HG03108 (cell line): ENCODE measurements around the gene ERG28.
A peak's percentile ranks its signal among the peaks of the same experiment; 100 is the strongest.

ENCODE experiments used
- ATAC-seq: cut with Tn5 transposase; IDR thresholded peaks from one replicate; pipeline ENCODE4 v1.9.1; 2021; ENCODE audit warnings: moderate library complexity; ENCODE audit not compliant: unreplicated experiment

ERG28 gene

DNA sequence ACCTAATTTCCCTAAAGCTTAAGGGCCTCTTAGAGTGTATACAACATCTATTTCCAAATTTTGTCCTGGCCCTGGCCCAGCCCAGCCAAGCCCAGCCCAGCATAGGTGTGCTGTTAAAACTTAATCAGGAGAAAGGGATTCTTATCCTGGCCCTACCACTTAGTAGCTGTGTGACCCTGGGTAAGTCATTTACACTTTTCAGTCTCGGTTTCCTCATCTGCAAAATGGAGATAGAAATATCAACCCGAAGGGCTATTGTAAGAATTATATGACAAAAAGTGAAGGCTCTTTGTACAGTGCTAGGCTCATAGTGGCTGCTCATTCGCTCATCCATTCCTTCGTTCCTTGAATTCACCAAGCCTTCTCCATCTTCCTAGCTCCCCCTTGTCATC, 442 bp downstream of the ERG28 start:
- no peak for ATAC-seq

DNA sequence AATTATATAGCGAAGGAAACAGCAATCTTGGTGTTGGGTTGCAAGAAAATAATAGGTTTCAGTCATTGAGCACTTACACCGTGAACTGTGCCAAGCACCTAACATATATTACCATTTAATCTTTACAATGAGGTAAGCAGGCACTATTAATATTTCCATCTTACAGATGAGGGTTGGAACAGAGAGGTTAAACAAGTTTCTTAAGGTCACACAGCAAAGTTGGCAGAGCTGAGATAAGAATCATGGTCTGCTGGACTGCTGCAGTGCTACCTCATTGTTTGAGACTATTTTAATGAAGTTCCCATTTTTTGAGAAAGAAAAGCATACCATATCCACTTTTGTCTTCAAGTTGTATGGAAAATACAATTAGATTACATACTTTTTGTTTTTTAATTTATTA, 1.7 kb downstream of the ERG28 start:
- no peak for ATAC-seq

DNA sequence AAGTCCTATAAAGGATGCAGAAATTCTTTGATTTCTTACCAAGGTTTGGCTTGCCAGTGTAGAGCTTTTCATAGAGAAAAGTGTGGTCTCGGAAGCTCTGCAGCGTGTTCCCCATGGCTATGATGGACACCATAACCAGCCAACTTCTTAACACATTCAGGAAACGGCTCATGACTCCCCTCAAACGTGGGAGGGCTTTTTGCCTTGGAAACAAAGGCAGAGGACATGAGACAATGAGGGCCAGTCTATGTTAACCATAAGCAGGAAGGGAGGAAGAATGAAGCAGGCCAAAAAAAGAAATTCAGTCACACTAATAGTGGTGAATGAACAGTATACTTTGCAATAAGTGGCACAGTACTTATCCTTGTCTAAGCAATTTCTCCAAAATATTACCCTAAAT, 3.3 kb downstream of the ERG28 start:
- ATAC-seq, result no peak

DNA sequence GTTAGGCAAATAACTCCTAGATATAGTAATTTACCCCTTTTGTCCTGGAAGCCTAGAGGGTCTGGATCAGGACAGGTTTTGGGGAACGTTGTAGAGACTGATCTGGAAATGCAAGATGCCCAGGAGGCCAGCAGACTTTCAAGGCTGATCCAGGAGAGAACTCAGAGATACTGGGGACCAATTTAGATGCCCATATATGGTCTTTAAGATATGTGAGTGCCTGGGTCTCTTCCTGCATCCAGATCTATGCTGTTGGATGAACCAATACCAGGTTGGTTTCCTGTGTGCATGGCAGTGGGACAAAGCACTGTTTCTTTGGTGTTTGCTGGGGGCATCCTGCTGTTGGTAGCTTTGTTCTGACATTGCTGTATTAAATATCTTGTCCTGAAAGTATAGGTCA, 5.4 kb downstream of the ERG28 start:
- no peak for ATAC-seq

DNA sequence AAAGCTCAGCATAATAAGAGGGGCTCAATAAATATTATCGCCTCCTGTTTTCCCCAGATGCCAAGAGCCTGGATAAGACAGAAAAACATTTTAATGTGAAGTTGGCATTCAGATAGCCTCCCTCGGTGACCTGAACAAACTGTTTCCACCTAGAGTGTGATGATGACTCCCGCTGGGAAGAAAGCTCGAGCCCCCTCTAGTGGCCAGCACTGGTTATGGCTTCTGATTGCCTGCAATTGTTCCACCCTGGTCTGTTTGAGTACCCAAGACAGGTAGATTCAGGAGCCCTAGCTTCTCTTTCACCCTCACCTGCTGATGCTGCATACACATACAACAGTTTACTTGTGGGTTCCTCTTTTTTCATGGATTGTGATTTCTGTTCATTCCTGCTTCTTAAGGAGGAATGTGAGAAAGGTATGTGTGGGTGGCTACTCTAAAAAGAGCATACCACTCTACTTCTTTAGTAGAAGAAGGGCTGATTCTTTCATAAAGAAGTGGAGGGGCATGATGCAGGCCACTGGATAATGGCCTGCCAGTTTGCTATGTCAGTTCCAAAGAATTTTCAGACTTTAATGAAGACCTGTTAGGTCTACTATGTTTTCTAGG, 6.4 kb downstream of the ERG28 start:
- peak; percentile 56 for ATAC-seq

DNA sequence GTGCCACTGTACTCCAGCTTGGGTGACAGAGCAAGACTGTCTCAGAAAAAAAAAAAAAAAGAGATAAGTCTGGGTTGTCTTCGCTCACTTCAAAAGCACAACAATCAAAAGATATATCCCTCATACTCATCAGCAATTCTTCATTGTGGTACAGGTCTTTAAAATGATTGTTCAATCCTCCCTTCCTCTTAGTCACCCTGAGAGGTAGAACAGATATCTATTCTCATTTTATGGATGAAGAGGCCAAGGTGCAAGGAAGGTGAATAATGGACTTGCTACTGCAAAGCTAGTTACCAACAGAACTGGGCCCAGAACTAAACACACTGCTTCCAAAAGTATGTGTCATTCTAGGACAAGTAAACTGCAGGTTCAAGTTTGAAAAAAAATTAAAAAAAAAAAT, 7.1 kb downstream of the ERG28 start:
- no peak for ATAC-seq

DNA sequence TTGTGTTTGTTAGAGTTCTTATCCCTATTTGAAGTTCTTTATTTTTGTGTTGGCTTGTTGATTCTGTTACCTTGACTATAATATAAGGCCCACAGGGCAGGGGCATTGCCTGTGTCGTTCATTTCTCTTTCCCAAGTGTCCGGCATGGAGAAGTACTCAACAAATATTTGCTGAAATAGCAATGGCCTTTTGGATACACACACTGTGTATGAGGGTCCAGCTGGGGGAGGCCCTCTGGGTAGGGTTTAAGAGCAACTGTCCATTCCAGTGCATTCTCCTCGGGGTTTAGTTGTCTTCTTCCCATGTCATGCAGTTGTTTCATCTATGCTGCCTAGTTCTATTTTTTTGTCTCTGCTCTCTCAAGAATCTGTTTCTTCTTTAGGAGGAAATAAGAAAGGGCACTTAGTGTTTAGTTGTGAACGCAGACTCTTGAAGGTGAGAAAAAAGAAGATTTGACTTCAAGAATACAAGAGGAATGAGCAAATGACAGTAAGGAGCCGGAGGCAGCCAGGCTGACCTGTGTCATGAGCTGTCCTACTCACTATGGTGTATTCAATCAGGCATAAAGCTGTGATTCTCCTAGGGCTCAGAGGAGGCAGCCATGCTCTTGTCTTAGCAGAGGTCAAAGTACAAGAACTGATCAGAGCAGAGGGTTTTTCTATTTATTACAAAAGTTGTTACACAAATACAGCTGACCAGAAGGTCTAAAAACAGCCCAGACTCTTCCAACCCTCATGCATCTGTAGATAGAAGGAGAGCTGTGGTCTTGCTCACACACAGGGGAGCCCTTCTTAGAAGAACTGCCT, 10.2 kb downstream of the ERG28 start:
- ATAC-seq, result no peak

DNA sequence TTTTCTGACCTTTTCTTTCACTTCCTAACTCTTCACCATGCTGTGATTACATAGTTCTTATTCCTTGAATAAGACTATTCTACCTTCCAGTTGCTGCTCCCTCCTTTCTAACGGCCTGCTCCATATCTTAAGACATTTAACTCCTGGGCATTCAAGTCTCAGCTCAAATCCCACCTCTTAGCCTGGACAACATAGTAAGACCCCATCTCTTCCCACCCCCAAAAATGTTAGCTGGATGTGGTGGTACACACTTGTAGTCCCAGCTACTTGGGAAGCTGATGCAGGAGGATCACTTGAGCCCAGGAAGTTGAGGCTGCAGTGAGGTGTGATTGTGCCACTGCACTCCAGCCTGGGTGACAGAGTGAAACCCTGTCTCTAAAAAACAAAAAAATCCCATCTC, 10.9 kb downstream of the ERG28 start:
- ATAC-seq, result no peak

DNA sequence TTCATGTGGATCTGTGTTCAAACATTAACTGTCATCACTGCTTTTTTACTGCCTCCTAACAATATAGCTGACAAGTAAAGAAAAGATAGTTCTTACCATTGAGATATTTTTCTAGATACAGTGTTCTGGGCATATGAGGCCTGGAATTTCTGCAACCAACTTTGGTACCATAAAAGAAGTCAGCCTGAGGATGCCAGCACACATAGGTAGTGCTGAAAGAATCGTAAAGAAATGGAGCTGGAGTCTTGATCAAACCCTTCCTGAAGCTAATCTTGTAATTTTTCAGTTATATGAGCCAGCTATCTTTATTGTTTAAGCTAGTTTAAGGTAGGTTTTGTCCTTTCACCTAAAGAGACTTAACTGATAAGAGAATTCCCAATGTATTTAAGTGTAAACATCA, 11.3 kb downstream of the ERG28 start:
- ATAC-seq, result no peak

DNA sequence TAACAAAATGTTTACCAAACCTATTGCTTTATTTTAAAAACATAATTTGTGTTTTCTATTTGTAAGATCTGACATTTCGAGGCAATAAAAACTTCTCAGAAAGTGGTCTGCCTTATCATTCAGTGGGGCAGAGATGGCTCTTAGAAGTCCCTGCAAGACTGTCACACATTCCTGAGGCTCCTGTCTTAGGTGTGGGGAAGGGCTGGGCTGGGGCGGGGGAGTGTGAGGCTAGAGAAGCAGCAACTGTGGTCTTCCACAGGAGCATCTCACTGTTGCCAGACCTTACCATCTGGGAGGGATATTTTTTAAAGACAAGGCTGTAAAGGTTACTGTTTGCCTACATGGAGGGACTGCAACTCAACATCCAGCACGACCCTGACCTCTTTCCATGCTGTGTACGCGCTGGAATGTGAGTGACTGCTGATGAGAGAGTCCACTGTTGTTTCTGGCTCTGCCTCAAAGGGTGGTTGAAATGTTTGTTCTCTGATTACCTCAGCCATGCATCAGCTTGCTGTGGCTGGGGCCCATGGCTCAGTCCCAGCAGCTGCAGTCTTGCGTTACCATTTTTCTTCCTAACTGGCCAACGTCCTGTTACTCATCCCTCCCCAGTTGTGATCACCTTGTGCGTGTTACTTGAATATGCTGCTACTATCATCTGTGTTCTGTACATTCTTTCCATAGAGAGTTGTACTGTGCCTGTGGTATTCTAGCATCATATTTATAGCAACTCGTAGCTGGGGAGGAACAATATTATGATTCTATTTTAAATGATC, 12.4 kb downstream of the ERG28 start:
- ATAC-seq, result no peak

DNA sequence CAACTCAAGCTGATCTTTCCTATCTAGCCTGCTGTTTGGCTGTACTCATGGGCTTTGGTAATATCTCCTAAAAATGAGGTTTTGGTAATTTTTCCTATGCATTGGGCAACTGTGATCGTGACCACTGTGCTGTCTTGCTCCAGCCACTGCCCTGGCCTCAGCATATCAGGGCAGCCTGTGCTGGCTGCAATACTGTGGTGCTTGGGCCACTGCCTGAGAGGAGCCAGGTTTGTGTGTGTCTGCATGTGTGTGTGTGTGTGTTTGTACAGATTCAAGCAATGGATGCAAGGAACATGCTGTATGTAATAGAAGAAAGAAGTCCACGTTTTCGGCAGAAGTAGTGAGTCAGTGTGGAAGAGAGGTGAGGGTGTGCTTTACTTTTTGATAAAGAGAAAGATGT, 13.0 kb downstream of the ERG28 start:
- ATAC-seq, result no peak

DNA sequence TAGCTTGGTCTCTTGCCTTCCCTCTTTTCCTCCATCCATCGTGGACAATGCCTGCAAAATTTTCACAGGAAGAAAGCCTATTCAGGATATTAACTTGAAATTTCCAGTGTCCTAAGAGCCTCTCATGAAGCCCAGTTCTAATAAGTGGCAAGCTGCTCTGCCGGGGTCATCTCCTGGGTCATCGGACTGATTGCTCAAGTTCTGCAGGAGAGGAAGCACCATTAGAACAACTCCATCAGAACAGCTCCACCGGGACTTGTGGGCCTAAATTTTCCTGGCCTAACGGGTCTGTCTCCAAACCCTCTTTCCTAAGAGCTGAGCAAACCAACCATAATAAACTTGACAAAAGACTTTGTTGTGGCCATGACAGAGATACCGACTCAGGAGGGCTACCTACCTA, 13.9 kb downstream of the ERG28 start:
- no peak for ATAC-seq

DNA sequence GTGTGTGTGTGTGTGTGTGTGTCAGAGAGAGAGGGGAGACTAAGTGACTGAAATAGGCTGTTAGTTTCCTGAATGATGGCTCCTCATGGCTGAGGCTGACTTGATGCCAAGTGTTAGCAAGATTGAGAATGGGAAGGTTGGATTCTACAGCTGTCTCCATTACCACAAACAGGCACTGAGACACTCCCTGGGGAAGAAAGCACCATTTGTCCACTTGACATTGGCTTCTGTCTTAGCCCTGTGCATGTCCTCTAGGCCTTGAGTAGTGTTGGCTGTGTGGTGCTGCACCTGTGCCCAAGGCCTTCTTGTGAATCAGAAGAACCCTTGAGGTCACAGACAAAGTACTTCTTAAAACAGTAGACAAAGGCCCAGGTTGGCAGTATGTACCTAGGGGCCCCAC, 15.6 kb downstream of the ERG28 start:
- ATAC-seq, result no peak

DNA sequence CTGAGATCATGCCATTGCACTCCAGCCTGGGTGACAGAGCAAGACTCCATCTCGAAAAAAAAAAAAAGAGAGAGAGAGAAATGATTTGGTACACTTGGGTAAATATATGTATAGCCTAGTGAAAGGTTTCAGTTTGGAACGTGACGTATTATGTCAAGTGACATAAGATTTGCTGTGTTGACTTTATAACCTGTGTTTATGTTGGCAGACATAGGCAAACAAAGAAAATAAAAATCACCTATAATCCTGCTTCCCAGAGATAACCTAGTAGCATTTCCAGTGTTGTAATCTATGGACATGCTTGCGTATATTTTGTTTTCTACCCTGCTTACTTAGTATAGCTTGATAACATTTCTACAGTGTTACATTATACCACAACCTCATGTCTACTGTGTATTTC, 16.7 kb downstream of the ERG28 start:
- no peak for ATAC-seq

DNA sequence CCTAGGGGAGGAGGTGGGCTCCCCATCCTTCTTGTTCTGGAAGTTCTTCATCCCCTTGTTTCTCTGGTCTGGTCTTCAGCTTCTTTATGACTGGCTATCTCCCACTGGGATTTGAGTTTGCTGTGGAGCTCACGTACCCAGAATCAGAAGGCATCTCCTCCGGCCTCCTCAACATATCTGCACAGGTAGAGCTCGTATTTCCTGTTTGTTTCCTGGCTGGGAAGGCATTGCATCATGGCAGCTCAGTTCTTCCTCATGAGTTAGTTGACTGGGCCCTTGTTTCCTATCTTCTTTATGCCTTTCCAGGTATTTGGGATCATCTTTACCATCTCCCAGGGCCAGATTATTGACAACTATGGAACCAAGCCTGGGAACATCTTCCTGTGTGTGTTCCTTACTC, 19.8 kb downstream of the ERG28 start:
- no peak for ATAC-seq

DNA sequence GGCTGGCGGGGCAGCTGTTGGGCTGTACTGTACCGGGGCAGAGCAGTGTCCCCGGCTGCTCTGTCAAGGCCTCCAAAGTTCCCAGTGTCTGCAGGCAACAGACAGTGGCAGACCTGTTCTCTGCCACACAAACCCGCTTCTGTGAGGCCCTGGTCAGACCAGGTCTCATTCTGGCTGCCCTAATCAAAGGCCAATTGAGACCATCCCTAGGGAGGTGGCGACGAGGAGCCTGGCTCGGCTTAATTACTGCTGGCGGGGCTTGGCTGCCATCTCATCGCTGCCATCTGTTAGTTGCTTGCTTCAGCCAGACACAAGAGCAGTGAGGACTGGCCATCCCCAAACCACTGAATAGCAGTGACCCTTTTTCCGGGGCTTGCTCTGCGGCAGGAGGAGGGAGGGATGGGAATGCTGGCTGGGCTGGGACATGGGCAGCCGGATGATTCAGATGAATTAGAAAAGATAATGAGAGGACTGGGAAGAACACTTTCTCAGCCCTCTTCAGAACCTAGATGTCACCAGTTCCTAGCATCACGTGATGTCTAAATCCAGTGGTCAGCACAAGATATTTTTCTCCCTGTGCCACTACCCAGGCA, 24.5 kb downstream of the ERG28 start:
- ATAC-seq, result no peak

DNA sequence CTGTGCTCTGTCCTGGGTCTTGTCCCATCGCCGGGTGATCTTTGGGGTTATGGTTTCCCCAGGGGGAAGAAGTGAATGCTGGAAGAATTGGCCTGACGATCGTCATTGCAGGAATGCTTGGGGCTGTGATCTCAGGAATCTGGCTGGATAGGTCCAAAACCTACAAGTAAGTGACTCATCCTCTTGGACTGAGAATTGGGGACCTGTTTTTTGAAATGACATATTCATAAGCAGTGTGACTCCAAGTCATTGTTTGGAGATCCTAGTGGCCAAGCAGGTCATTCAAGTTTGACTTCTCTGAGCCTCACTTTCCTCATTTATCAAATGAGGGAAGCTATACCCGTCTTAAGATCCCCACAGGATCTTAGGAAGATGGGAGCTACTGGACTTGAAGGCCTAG, 25.8 kb downstream of the ERG28 start:
- no peak for ATAC-seq

DNA sequence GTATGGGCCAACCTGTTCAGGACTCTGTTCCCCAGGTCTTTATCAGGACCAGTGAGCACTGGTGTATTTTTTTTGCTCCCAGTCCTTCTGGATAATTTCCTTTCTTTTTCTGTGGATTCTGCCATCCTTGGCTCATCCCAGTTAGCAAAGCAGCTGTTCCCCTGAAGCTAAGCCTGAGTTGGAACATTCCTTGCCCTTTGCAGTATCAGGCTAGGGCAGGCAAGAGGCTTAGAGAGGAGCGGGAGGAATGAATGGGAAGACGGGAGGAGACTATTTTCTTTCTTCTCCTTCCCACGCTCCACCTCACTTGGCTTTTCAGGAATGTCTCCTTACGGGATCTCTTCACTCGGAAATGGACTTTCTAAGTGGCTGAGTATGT, 29.2 kb downstream of the ERG28 start:
- no peak for ATAC-seq

DNA sequence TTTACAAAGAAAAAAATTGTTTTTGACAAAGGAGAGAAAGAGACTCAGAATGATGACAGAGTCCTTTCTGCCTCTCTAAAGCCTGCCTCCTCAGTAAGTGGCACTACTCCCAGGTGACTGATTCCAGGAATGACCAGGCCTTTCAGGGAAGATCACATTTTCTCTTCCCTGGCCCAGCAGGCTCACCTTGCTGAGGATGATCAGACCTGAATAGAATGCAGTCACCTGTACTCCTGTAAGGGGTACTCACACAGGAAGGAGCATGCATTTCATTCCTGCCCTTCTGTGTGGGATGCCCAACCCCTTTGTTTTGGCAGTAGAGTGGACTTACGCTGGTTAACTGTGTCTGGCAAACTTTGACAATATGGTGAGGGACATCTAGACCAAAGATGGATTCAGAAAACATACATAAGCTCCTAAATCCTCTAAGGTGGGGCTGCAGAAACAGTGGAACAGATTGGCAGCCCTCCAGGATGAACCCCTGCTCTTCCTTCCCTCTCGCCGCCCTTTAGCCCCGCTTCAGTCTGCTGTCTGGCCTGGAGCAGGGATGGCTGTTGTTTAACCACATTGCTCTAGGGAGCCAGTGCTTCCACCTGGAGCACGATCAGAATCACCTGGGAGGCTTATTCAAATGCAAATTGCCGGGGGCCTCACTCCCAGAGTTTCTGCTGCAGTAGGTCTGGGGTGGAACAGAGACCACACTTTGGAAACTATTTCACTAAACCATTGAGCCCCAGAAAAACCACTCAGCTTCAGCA, 29.8 kb downstream of the ERG28 start:
- ATAC-seq, result no peak

DNA sequence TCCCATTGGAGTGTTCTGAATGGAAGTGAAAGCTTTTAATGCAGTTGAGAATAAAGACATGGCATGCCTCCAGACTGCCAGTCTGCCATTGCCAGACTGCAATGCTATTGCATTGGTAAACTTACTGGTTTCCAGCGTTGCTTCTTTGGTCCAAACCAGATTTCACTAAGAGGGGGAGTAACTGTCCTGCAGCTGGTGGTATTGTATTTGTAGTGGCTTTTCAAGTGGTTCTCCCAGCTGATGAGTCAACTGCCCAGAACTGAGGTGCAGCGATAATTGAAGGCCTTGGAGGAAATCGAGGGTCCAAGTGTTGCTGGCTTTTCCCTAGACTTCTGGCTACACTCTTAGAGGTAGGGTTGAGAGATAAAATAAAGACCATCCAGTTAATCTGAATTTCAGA, 31.9 kb downstream of the ERG28 start:
- ATAC-seq, result no peak

DNA sequence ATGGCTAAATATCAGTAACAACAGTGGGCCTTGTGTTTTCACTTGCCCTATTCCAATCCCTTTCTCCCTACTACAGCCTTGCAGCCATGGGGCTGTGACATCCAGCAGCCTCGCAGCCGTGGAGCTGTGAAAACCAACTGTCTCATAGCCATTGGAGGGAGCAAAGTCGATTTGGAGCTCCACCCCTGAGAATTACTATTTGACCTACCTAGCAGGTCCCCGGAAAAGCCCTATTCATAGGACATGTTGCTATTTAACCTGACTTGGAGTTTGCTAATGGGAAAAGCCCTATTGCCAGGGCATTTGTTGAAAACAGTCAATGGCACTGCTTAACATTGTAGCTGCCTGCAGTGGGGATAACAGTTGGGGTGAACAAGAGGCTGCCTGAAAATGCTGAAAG, 33.3 kb downstream of the ERG28 start:
- no peak for ATAC-seq
